HepG2 (cell line): ENCODE results near the gene TMEM107. TPM values are rescaled to one million over a fixed set of nuclear protein-coding genes. Genes with fewer than 3 reads are reported as not detected.

ENCODE experiments used
- HMGXB4 ChIP-seq, 2 experiments: sonication (generic) in 1 of 2; formaldehyde crosslinking in 1 of 2; IDR thresholded peaks; 2 replicates each; pipeline versions ENCODE4 v1.4.0 to v1.6.1; 2018 to 2020; ENCODE audit warnings: missing genetic modification reagents in 2 of 2, borderline replicate concordance in 1 of 2, low read depth in 1 of 2, mild to moderate bottlenecking in 1 of 2, missing biosample characterization in 1 of 2
- MAX ChIP-seq: IDR thresholded peaks from 2 replicates; pipeline ENCODE4 v1.6.1; 2012; ENCODE audit warnings: inconsistent platforms
- MYC ChIP-seq: sonication (generic); formaldehyde crosslinking; IDR thresholded peaks from 2 replicates; pipeline ENCODE4 v1.9.0; 2021; ENCODE audit warnings: missing genetic modification reagents, borderline replicate concordance
- NAIF1 ChIP-seq: sonication (generic); formaldehyde crosslinking; IDR thresholded peaks from 2 replicates; pipeline ENCODE4 v1.5.0; 2020; ENCODE audit warnings: mild to moderate bottlenecking, missing genetic modification reagents, borderline replicate concordance
- ZNF281 ChIP-seq: sonication (generic); formaldehyde crosslinking; IDR thresholded peaks from 2 replicates; pipeline ENCODE4 v1.4.0; 2020; ENCODE audit warnings: missing genetic modification reagents, borderline replicate concordance
- ZNF687 ChIP-seq: sonication (generic); formaldehyde crosslinking; IDR thresholded peaks from 2 replicates; pipeline ENCODE4 v1.5.1; 2020; ENCODE audit warnings: mild to moderate bottlenecking, missing genetic modification reagents, moderate library complexity
- polyA plus RNA-seq, 8 experiments: library from polyadenylated mRNA; depleted of rRNA in 3 of 8; stranded (reverse) in 7 of 8; unstranded in 1 of 8; fragments of >200 nt; fragmentation: Illumina TruSeq in 4 of 8; extraction: Trizol in 4 of 8; gene quantifications; 2 replicates each; pipeline versions ENCODE4 v1.2.1 to v1.2.3, GENCODE V29; 2011 to 2016; ENCODE audit warnings: low read depth in 4 of 8, missing spikeins in 1 of 8, mixed read lengths in 1 of 8; ENCODE audit not compliant: insufficient read depth in 1 of 8
- total RNA-seq, 5 experiments: library from RNA; depleted of rRNA; stranded (reverse); fragments of >200 nt; fragmentation: Illumina TruSeq; extraction: Trizol; gene quantifications; 2 replicates each; pipeline ENCODE4 v1.2.3, GENCODE V29; 2016; ENCODE audit warnings: low read depth in 1 of 5
- TF ChIP-seq, protein P1 (sequence below): sonication (generic); formaldehyde crosslinking; IDR thresholded peaks from 2 replicates; pipeline ENCODE4 v1.4.0; 2020; ENCODE audit warnings: mild to moderate bottlenecking, missing genetic modification reagents, borderline replicate concordance

Gene TMEM107
- total and polyA plus RNA-seq, 2 of the 13 experiments (the other 11 are each of a cell fraction or from before 2014, with no cell fraction given): 7.2 to 15.3 TPM

DNA sequence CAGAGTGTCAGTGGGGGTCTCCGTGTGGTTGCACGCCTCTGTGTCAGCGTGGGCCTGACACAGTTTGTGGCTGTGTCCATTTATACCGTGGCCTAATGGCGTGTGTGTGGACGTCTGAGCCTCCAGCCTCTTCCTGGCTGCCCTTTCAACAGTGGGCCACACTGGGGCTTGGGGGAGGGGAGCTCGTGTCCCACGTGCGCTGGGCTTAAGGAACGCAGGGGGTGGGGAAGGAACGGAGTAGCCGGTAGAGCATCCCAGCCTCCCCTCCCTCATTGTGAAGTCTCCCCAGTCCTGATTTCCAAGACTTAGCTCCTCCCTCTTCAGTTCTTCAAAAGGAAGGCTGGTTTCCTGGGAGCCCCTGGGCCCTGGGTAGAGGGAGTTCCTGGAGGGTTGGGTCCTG, 42.8 kb downstream of the TMEM107 start (continued):
- TF ChIP-seq HMGXB4 (CRISPR knock-in tag; IDR thresholded peaks at IDR 0.05; ENCODE audit: borderline replicate concordance in 1 of 2, low read depth in 1 of 2) (0 out of 4 replicates have a peak, but pooled peaks of 1 of the 2 experiments have one; percentile 32), MAX (0 out of 2 replicates have a peak, but pooled peaks have one; percentile 30), MYC (CRISPR knock-in tag) (peak; percentile 19; the same call in 1 of the 2 replicates), ZNF687 (CRISPR knock-in tag) (peak; percentile 38), NAIF1 (no peak), ZNF281 (CRISPR knock-in tag) (peak; percentile 59; the same call in 1 of the 2 replicates)
- TF ChIP-seq, protein P1, sequence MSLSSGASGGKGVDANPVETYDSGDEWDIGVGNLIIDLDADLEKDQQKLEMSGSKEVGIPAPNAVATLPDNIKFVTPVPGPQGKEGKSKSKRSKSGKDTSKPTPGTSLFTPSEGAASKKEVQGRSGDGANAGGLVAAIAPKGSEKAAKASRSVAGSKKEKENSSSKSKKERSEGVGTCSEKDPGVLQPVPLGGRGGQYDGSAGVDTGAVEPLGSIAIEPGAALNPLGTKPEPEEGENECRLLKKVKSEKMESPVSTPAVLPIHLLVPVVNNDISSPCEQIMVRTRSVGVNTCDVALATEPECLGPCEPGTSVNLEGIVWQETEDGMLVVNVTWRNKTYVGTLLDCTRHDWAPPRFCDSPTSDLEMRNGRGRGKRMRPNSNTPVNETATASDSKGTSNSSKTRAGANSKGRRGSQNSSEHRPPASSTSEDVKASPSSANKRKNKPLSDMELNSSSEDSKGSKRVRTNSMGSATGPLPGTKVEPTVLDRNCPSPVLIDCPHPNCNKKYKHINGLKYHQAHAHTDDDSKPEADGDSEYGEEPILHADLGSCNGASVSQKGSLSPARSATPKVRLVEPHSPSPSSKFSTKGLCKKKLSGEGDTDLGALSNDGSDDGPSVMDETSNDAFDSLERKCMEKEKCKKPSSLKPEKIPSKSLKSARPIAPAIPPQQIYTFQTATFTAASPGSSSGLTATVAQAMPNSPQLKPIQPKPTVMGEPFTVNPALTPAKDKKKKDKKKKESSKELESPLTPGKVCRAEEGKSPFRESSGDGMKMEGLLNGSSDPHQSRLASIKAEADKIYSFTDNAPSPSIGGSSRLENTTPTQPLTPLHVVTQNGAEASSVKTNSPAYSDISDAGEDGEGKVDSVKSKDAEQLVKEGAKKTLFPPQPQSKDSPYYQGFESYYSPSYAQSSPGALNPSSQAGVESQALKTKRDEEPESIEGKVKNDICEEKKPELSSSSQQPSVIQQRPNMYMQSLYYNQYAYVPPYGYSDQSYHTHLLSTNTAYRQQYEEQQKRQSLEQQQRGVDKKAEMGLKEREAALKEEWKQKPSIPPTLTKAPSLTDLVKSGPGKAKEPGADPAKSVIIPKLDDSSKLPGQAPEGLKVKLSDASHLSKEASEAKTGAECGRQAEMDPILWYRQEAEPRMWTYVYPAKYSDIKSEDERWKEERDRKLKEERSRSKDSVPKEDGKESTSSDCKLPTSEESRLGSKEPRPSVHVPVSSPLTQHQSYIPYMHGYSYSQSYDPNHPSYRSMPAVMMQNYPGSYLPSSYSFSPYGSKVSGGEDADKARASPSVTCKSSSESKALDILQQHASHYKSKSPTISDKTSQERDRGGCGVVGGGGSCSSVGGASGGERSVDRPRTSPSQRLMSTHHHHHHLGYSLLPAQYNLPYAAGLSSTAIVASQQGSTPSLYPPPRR (CRISPR knock-in tag): 0 out of 2 replicates have a peak, but pooled peaks have one; percentile 7
